Transverse colon (tissue), 3 donors: ENCODE data around the gene ANAPC13.

ENCODE experiments used
- POLR2A ChIP-seq: fragments of 450-650 bp; IDR thresholded peaks from one replicate; pipeline ENCODE4 v1.6.1; 2016; ENCODE audit warnings: antibody characterized with exemption, mild to moderate bottlenecking, moderate library complexity
- TF ChIP-seq, protein P1 (sequence below), 5 experiments: fragments of 200-600 bp in 3 of 5; fragments of 450-650 bp in 2 of 5; sonication (generic) in 3 of 5; IDR thresholded peaks; 1 replicate in 2 of 5; 2 replicates in 3 of 5; pipeline ENCODE4 v1.5.1; 2016 to 2017; ENCODE audit warnings: antibody characterized with exemption in 5 of 5, inconsistent platforms in 3 of 5, mild to moderate bottlenecking in 2 of 5, moderate library complexity in 1 of 5

DNA sequence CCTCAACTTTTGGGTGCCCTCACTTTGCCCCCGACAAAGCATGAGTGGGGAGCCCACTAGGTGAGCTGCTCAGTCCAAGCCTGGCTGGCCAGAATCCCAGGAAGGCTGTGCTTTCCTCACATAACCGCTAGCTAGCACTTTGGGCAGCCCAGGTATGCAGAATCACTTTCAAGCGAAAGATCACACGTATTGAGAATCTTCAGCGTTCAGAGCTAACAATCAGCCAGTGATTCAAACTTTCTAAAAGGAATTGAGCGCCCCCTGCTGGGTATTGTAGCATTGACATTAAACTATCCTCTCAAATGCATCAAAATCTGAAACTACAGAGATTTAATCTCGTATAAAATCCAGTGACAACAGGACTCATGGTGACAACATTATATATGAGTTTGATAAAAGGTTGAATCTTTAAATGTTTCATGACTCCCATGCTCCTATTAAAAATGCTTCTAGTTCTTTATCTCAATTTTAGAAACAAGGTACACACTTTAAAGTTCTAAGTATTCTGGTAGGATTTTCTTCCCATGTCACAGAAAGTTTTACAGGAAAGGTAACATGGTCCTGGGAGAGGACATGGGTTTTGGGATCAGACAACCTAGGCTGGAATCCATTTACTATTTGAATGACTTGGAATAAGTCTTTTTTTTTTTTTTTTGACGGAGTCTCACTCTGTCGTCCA is 11.8 kb downstream of the ANAPC13 start:
- no peak for TF ChIP-seq POLR2A
- TF ChIP-seq, protein P1, sequence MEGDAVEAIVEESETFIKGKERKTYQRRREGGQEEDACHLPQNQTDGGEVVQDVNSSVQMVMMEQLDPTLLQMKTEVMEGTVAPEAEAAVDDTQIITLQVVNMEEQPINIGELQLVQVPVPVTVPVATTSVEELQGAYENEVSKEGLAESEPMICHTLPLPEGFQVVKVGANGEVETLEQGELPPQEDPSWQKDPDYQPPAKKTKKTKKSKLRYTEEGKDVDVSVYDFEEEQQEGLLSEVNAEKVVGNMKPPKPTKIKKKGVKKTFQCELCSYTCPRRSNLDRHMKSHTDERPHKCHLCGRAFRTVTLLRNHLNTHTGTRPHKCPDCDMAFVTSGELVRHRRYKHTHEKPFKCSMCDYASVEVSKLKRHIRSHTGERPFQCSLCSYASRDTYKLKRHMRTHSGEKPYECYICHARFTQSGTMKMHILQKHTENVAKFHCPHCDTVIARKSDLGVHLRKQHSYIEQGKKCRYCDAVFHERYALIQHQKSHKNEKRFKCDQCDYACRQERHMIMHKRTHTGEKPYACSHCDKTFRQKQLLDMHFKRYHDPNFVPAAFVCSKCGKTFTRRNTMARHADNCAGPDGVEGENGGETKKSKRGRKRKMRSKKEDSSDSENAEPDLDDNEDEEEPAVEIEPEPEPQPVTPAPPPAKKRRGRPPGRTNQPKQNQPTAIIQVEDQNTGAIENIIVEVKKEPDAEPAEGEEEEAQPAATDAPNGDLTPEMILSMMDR (IDR thresholded peaks at IDR 0.05) = peak; percentile 80 to 88 (median 82)
